ENCODE measurements around the gene FNBP1. TPM values are rescaled to one million over a fixed set of nuclear protein-coding genes. Genes with fewer than 3 reads are reported as not detected.
A peak's percentile ranks its signal among the peaks of the same experiment; 100 is the strongest.

FNBP1 gene
- total and polyA plus RNA-seq, 10 of the 15 experiments (the other 5 are each of a cell fraction or from before 2014, with no cell fraction given), result 64.5 to 353 (median 179) TPM

GRCh38 chr9:130053504-130054324, 10.7 kb upstream of the FNBP1 start, which contains the start of gene GPR107 (continued):
- TF ChIP-seq TARDBP (IDR thresholded peaks at IDR 0.05; ENCODE audit: borderline replicate concordance), result 0 out of 2 replicates have a peak, but pooled peaks have one; percentile 29
- no peak for TF ChIP-seq CEBPZ (IDR thresholded peaks at IDR 0.05; ENCODE audit: low read depth, low read length)
- TF ChIP-seq PRDM15 (CRISPR knock-in tag; IDR thresholded peaks at IDR 0.05), result no peak
